GM20431 (cell line): Measurements from ENCODE around the gene ARID4B.
"Not testable (repeated sequence)": the region's sequence is repeated elsewhere in the genome, so short reads cannot be mapped to it uniquely, and the experiment has no call there.

Experiments used
- in situ Hi-C: fragments of 300-500 bp; cut with MseI, MboI; formaldehyde crosslinking; loops from one replicate; pipeline ENCODE4 v1.15.0; 2020; ENCODE audit warnings: low sequenced_read_pairs; ENCODE audit not compliant: unreplicated experiment

Gene ARID4B

GRCh38 chr1:235181561-235182245, 146.3 kb downstream of the ARID4B start:
- in situ Hi-C loops = no loop called here

GRCh38 chr1:235180916-235181460, 147.0 kb downstream of the ARID4B start:
- in situ Hi-C loops = no loop called here

- in situ Hi-C loops = no loop called here
These were observed 151.5 kb downstream of the ARID4B start for GRCh38 chr1:235176486-235176885.

- in situ Hi-C loops = no loop called here
These were observed 158.0 kb downstream of the ARID4B start for GRCh38 chr1:235169986-235170385.

- in situ Hi-C loops = no loop called here
These were observed 159.6 kb downstream of the ARID4B start for GRCh38 chr1:235168375-235168774.

GRCh38 chr1:235161685-235162327, 166.2 kb downstream of the ARID4B start:
- in situ Hi-C loops = no loop called here

- in situ Hi-C loops = no loop called here
These were observed 166.9 kb downstream of the ARID4B start, which contains the start of gene RBM34 for GRCh38 chr1:235160957-235161684. Gene RBM34, minus strand, starts transcription at chr1:235161250. Its CDS starts 24 bp downstream, at chr1:235161226.

GRCh38 chr1:235160383-235160956, 167.5 kb downstream of the ARID4B start:
- in situ Hi-C loops = no loop called here

GRCh38 chr1:235159930-235160329, 168.0 kb downstream of the ARID4B start:
- in situ Hi-C loops = not testable (repeated sequence)

- in situ Hi-C loops = not testable (repeated sequence)
These were observed 168.7 kb downstream of the ARID4B start for GRCh38 chr1:235159284-235159683.

- in situ Hi-C loops = no loop called here
These were observed 169.3 kb downstream of the ARID4B start for GRCh38 chr1:235158680-235159079.

- in situ Hi-C loops = no loop called here
These were observed 170.8 kb downstream of the ARID4B start for GRCh38 chr1:235157150-235157549.

GRCh38 chr1:235156740-235157139, 171.2 kb downstream of the ARID4B start:
- in situ Hi-C loops = no loop called here

- in situ Hi-C loops = no loop called here
These were observed 171.7 kb downstream of the ARID4B start for GRCh38 chr1:235156265-235156664.

GRCh38 chr1:235152235-235152634, 175.7 kb downstream of the ARID4B start:
- in situ Hi-C loops = no loop called here

- in situ Hi-C loops = no loop called here
These were observed 176.9 kb downstream of the ARID4B start for GRCh38 chr1:235151033-235151432.

- in situ Hi-C loops = no loop called here
These were observed 178.2 kb downstream of the ARID4B start for GRCh38 chr1:235149824-235150223.

GRCh38 chr1:235147269-235147668, 180.7 kb downstream of the ARID4B start:
- in situ Hi-C loops = no loop called here

- in situ Hi-C loops = no loop called here
These were observed 182.3 kb downstream of the ARID4B start for GRCh38 chr1:235145639-235146038.

- in situ Hi-C loops = no loop called here
These were observed 185.0 kb downstream of the ARID4B start for GRCh38 chr1:235142991-235143390.
